Neuron (in vitro differentiated cells): ENCODE measurements around the gene GABPB2.

Experiments used
- H2AFZ ChIP-seq: one replicate; pipeline ENCODE4 v1.6.1; 2013; ENCODE audit warnings: low read depth, mild to moderate bottlenecking, inconsistent platforms, low read length, moderate library complexity
- H3K27me3 ChIP-seq: one replicate; pipeline ENCODE4 v1.6.1; 2013; ENCODE audit warnings: low read length; ENCODE audit not compliant: insufficient read depth
- H3K36me3 ChIP-seq: one replicate; pipeline ENCODE4 v1.6.1; 2013; ENCODE audit warnings: low read length; ENCODE audit not compliant: insufficient read depth
- H3K4me1 ChIP-seq: one replicate; pipeline ENCODE4 v1.6.1; 2013; ENCODE audit warnings: low read length; ENCODE audit not compliant: insufficient read depth
- H3K4me3 ChIP-seq: 2 replicates; pipeline ENCODE4 v1.5.1; 2013; ENCODE audit warnings: mild to moderate bottlenecking, low read length, moderate library complexity
- H3K9me3 ChIP-seq: one replicate; pipeline ENCODE4 v1.6.1; 2013; ENCODE audit warnings: low read length

The GABPB2 gene

DNA sequence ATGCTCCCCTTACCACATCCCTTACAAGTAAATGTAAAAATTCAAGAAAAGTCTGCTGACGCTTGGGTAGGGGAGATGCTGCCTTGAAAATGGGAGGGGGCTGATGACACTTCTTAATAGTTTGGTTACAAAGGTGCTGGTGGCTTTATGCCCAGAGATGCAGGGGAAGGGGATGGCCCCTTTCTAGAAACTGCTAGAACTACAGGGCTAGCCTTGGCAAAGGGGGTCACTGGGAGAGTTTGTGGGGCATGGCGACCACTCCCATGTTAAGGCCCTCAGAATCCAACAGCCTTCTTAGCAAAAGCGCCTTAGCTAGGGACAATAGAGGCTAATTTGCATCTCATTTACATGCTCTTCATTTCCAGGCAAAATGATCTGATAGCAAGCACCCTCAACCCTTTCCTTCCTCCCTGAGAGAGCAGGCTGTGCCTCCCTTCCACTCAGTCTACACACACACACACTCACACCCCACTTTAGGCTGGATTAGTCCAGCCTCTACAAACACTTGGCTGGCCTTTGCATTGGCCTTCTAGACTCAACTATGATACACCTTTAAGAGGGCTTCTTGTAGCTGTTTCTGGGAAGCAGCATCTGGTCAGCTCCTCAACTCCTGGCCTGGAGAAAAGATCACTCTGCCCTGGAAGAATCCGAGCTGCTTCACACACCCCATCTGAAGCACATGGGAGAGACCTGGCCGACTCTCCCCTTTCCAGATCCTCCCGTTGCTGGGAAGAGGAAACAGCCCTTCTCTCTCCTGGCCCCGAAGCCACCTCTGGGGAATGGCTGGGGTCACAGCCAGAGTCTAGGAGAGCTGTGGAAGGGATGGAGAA lies 74.1 kb downstream of the GABPB2 start:
- H3K4me3 ChIP-seq, result peak overlapping the region; percentile 77
- no peaks in the 10 kb centered on the region for H3K9me3 ChIP-seq
- H3K36me3 ChIP-seq, result peaks cover 10% of the 10 kb centered on the region
- no peaks in the 10 kb centered on the region for H3K27me3 ChIP-seq
- no peak overlapping the region for H2AFZ ChIP-seq
- peaks cover 36% of the 10 kb centered on the region for H3K4me1 ChIP-seq

GRCh38 chr1:151145304-151146071 lies 74.9 kb downstream of the GABPB2 start:
- H3K4me3 ChIP-seq, result peak overlapping the region; percentile 77
- H3K9me3 ChIP-seq, result no peaks in the 10 kb centered on the region
- peaks cover 5% of the 10 kb centered on the region for H3K36me3 ChIP-seq
- peaks cover 36% of the 10 kb centered on the region for H3K4me1 ChIP-seq
- H3K27me3 ChIP-seq, result no peaks in the 10 kb centered on the region
- H2AFZ ChIP-seq, result peak overlapping the region; percentile 35

GRCh38 chr1:151146072-151146411 lies 75.5 kb downstream of the GABPB2 start:
- no peaks in the 10 kb centered on the region for H3K9me3 ChIP-seq

GRCh38 chr1:151146412-151147131 lies 76.0 kb downstream of the GABPB2 start, which contains the start of gene SEMA6C:
Gene SEMA6C (minus strand): TSS chr1:151146631. CDS start chr1:151142621, 4,010 bp downstream.
- Histone ChIP-seq H3K27me3 (no peaks in the 10 kb centered on the region), H2AFZ (peak within 1 kb of the TSS; percentile 35), H3K4me3 (peak within 1 kb of the TSS; percentile 77), H3K4me1 (peaks cover 36% of the 10 kb centered on the region), H3K9me3 (no peaks in the 10 kb centered on the region), H3K36me3 (peaks cover 5% of the 10 kb centered on the region)

More at GRCh38 chr1:151146072-151146411, 75.5 kb downstream of the GABPB2 start:
- Histone ChIP-seq H3K4me1 (peaks cover 36% of the 10 kb centered on the region), H2AFZ (peak overlapping the region; percentile 35), H3K4me3 (peak overlapping the region; percentile 77), H3K36me3 (peaks cover 5% of the 10 kb centered on the region), H3K27me3 (no peaks in the 10 kb centered on the region)

DNA sequence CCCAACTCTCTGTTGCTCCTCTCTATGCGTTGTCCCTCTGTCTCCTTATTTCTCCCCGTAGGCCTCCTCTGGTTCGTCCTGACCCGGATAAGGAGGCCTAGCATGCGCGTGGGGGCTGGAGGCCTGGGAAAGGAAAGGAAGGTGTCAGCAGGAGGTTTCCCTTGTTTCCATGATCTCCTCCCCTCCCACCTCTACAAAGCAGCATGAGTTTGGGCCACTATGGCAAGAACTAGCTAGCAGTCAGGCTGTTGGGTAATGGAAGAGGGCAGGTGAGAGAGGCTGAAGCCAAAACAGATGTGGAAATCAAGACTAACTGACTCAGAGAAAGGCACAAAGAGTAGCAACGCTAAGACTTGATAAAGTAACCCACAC lies 76.6 kb downstream of the GABPB2 start:
- no peaks in the 10 kb centered on the region for H3K9me3 ChIP-seq
- H3K4me3 ChIP-seq, result peak overlapping the region; percentile 77
- peak overlapping the region; percentile 20 for H2AFZ ChIP-seq
- peaks cover 36% of the 10 kb centered on the region for H3K4me1 ChIP-seq
- no peaks in the 10 kb centered on the region for H3K27me3 ChIP-seq
- peaks cover 4% of the 10 kb centered on the region for H3K36me3 ChIP-seq

GRCh38 chr1:151147665-151148064 lies 77.1 kb downstream of the GABPB2 start:
- Histone ChIP-seq H3K4me3 (peak overlapping the region; percentile 77), H3K27me3 (no peaks in the 10 kb centered on the region), H2AFZ (peak overlapping the region; percentile 20), H3K9me3 (no peaks in the 10 kb centered on the region), H3K4me1 (peaks cover 36% of the 10 kb centered on the region), H3K36me3 (no peaks in the 10 kb centered on the region)

DNA sequence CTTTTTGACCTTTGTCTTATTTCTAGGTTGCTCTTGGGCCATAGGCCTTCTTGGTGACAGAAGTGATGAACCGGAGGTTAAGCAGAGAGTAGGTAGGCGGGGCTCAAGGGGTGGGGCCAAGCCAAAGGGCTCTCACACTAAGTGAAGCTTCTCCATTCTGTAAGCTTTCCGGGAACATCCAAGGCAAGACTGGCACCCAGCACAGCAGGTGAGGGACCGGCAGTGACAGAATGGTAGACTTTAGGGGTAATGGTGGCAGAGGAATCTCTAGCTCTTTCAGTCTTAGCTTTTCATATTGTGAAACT lies 85.9 kb downstream of the GABPB2 start, which contains the start of gene TNFAIP8L2:
TSS of gene TNFAIP8L2 (plus strand) at position 135 of the 305 bp plus-strand sequence. CDS start 2,049 bp downstream, outside the sequence.
- Histone ChIP-seq H3K4me3 (no peak within 1 kb of the TSS), H2AFZ (no peak within 1 kb of the TSS), H3K27me3 (no peaks in the 10 kb centered on the region), H3K36me3 (peaks cover 30% of the 10 kb centered on the region), H3K9me3 (no peaks in the 10 kb centered on the region), H3K4me1 (no peaks in the 10 kb centered on the region)

GRCh38 chr1:151157067-151157531 lies 86.5 kb downstream of the GABPB2 start:
- Histone ChIP-seq H2AFZ (no peak overlapping the region), H3K4me1 (no peaks in the 10 kb centered on the region), H3K9me3 (no peaks in the 10 kb centered on the region), H3K27me3 (no peaks in the 10 kb centered on the region), H3K4me3 (no peak overlapping the region), H3K36me3 (peaks cover 36% of the 10 kb centered on the region)

DNA sequence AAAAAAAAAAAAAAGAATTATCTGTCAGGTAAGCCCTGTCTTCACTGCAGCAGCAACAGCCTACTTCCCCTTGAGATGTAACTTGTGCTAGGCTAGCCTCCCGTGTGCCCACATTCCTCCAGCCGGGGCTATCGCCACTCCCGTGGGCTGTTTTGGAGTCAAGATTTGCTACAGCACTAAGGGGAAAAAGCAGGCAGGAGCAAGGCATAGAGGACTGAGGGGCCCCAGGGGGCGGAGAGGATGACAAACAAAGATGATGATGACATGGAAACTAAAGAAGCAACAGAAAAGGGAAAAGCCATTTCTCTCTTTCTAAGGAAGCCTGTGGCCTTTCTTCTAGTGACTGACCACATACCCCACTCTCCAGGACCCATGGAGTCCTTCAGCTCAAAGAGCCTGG lies 87.8 kb downstream of the GABPB2 start:
- Histone ChIP-seq H3K9me3 (no peaks in the 10 kb centered on the region), H3K4me3 (no peak overlapping the region), H2AFZ (no peak overlapping the region), H3K36me3 (peaks cover 37% of the 10 kb centered on the region), H3K27me3 (no peaks in the 10 kb centered on the region), H3K4me1 (no peaks in the 10 kb centered on the region)

- Histone ChIP-seq H3K4me3 (no peak overlapping the region), H3K27me3 (no peaks in the 10 kb centered on the region), H3K36me3 (peaks cover 37% of the 10 kb centered on the region), H2AFZ (no peak overlapping the region), H3K9me3 (no peaks in the 10 kb centered on the region), H3K4me1 (no peaks in the 10 kb centered on the region)
Observed at GRCh38 chr1:151158751-151159251, 88.2 kb downstream of the GABPB2 start.

DNA sequence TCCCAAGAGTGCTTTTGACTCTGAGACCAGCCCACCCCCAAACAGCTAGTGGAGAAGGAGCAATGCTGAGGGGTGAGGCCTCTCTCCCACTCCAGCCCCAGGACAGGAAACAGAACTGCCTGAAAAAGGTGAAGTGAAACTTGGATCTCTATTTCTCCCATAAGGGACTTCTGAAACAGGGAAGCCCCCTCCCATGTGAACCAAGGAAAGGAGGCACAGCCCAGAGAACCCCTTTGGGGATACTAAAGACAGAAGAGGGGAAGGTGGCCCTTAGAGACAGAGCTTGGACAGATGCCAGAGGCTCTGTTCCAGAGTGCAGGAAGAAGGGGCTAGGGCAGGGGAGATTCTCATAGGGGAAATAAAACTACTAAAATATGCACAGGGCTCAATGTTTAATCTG lies 88.8 kb downstream of the GABPB2 start:
- Histone ChIP-seq H3K9me3 (no peaks in the 10 kb centered on the region), H2AFZ (no peak overlapping the region), H3K4me1 (peaks cover 3% of the 10 kb centered on the region), H3K36me3 (peaks cover 37% of the 10 kb centered on the region), H3K4me3 (no peak overlapping the region), H3K27me3 (no peaks in the 10 kb centered on the region)

DNA sequence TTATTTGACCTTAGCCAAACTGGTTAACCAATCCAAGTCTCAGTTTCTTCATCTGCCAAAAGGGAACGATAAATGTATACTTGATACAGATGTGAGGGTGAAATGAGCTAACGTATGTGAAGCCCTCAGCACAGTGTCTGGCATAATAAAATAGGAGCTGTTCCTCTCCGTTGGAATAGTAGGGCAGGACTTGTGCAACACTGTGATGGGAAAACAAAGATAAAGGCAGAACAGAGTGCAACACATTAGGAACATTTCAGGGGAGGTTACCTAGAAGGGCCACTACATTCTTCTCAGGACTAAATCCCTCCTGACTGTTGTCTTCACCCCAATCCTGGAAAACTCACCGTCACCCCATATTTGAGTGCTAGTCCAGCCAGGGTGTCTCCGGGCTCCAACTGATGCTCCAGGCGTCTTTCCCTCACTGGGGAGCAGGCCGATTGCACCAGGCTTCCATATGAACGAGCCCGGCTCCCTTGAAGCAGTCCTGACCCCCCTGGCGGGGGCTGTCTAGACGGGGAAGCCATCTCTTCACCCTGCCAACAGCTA lies 94.2 kb downstream of the GABPB2 start:
- H3K4me1 ChIP-seq, result peaks cover 17% of the 10 kb centered on the region
- peak overlapping the region; percentile 74 for H3K4me3 ChIP-seq
- H3K9me3 ChIP-seq, result no peaks in the 10 kb centered on the region
- peaks cover 33% of the 10 kb centered on the region for H3K36me3 ChIP-seq
- H3K27me3 ChIP-seq, result no peaks in the 10 kb centered on the region
- H2AFZ ChIP-seq, result peak overlapping the region; percentile 53
